GM19395 (cell line): ENCODE measurements around the gene KIAA1549.
"Not testable (repeated sequence)": the region's sequence is repeated elsewhere in the genome, so short reads cannot be mapped to it uniquely, and the experiment has no call there.

Source experiments
- ATAC-seq: cut with Tn5 transposase; IDR thresholded peaks from one replicate; pipeline ENCODE4 v1.9.1; 2021; ENCODE audit warnings: mild to moderate bottlenecking, moderate library complexity; ENCODE audit not compliant: unreplicated experiment

Gene KIAA1549

GRCh38 chr7:138821912-138822311 is 159.3 kb downstream of the KIAA1549 start:
- ATAC-seq: no peak

GRCh38 chr7:138819625-138820024 is 161.6 kb downstream of the KIAA1549 start:
- ATAC-seq: no peak

- no peak for ATAC-seq
These were observed 164.5 kb downstream of the KIAA1549 start for GRCh38 chr7:138816650-138817049.

GRCh38 chr7:138814816-138815332 is 166.3 kb downstream of the KIAA1549 start:
- ATAC-seq: no peak

GRCh38 chr7:138813945-138814344 is 167.2 kb downstream of the KIAA1549 start:
- no peak for ATAC-seq

GRCh38 chr7:138811327-138811726 is 169.9 kb downstream of the KIAA1549 start:
- ATAC-seq: not testable (repeated sequence)

- no peak for ATAC-seq
These were observed 171.8 kb downstream of the KIAA1549 start for GRCh38 chr7:138809346-138809745.

GRCh38 chr7:138804618-138805017 is 176.6 kb downstream of the KIAA1549 start:
- ATAC-seq: no peak

- ATAC-seq: no peak
These were observed 178.5 kb downstream of the KIAA1549 start for GRCh38 chr7:138802706-138803105.

- ATAC-seq: no peak
These were observed 179.9 kb downstream of the KIAA1549 start for GRCh38 chr7:138801256-138801655.

- no peak for ATAC-seq
These were observed 181.7 kb downstream of the KIAA1549 start for GRCh38 chr7:138799336-138800000.

- ATAC-seq: no peak
These were observed 182.4 kb downstream of the KIAA1549 start for GRCh38 chr7:138798836-138799235.

GRCh38 chr7:138797715-138798320 is 183.4 kb downstream of the KIAA1549 start, which contains the start of the genes ATP6V0A4 and TMEM213:
ATP6V0A4 (minus strand) TSS chr7:138798196; CDS start chr7:138771247, 26,949 bp downstream.
TMEM213 (plus strand) TSS chr7:138797994; CDS start chr7:138798105, 111 bp downstream.
- ATAC-seq: no peak

- ATAC-seq: not testable (repeated sequence)
These were observed 184.1 kb downstream of the KIAA1549 start for GRCh38 chr7:138797046-138797445.

GRCh38 chr7:138796038-138796615 is 185.1 kb downstream of the KIAA1549 start:
- no peak for ATAC-seq

GRCh38 chr7:138785587-138786437 is 195.4 kb downstream of the KIAA1549 start:
- no peak for ATAC-seq

GRCh38 chr7:138784692-138785091 is 196.5 kb downstream of the KIAA1549 start:
- no peak for ATAC-seq
